T-helper 22 cell (primary cell): ENCODE results near the gene SMAD3.
"Not testable (repeated sequence)": the region's sequence is repeated elsewhere in the genome, so short reads cannot be mapped to it uniquely, and the experiment has no call there.

Source experiments
- DNase-seq: peaks from one replicate; pipeline ENCODE4 v3.0.0-alpha.2; 2020; ENCODE audit warnings: low read depth

Gene SMAD3

GRCh38 chr15:67065531-67066005 is at the start of gene SMAD3:
Gene SMAD3, plus strand, starts transcription at chr15:67065602. Its CDS starts 553 bp downstream, at chr15:67066155.
- peak; percentile 70 for DNase-seq

- DNase-seq, result no peak
These were observed 48.1 kb upstream of the SMAD3 start for GRCh38 chr15:67017311-67017710.

- no peak for DNase-seq
These were observed 47.4 kb upstream of the SMAD3 start for GRCh38 chr15:67018026-67018425.

GRCh38 chr15:67018441-67018840 is 47.0 kb upstream of the SMAD3 start:
- no peak for DNase-seq

- no peak for DNase-seq
These were observed 46.3 kb upstream of the SMAD3 start for GRCh38 chr15:67019069-67019468.

- DNase-seq, result no peak
These were observed 45.4 kb upstream of the SMAD3 start for GRCh38 chr15:67019884-67020520.

- DNase-seq, result not testable (repeated sequence)
These were observed 44.7 kb upstream of the SMAD3 start for GRCh38 chr15:67020668-67021067.

- DNase-seq, result no peak
These were observed 43.9 kb upstream of the SMAD3 start for GRCh38 chr15:67021455-67021854.

GRCh38 chr15:67022587-67023105 is 42.8 kb upstream of the SMAD3 start:
- DNase-seq, result no peak

- no peak for DNase-seq
These were observed 41.7 kb upstream of the SMAD3 start for GRCh38 chr15:67023517-67024313.

- DNase-seq, result no peak
These were observed 40.9 kb upstream of the SMAD3 start for GRCh38 chr15:67024314-67024997.

GRCh38 chr15:67024998-67025368 is 40.4 kb upstream of the SMAD3 start:
- no peak for DNase-seq

- no peak for DNase-seq
These were observed 39.4 kb upstream of the SMAD3 start for GRCh38 chr15:67025719-67026609.

GRCh38 chr15:67026610-67026967 is 38.8 kb upstream of the SMAD3 start:
- no peak for DNase-seq

- not testable (repeated sequence) for DNase-seq
These were observed 37.0 kb upstream of the SMAD3 start for GRCh38 chr15:67028440-67028839.

GRCh38 chr15:67030036-67030762 is 35.2 kb upstream of the SMAD3 start:
- DNase-seq, result no peak

- no peak for DNase-seq
These were observed 34.1 kb upstream of the SMAD3 start for GRCh38 chr15:67031331-67031730.

- DNase-seq, result no peak
These were observed 32.8 kb upstream of the SMAD3 start for GRCh38 chr15:67032608-67033007.

GRCh38 chr15:67033012-67033411 is 32.4 kb upstream of the SMAD3 start:
- no peak for DNase-seq

- DNase-seq, result no peak
These were observed 31.8 kb upstream of the SMAD3 start for GRCh38 chr15:67033571-67034044.

- DNase-seq, result no peak
These were observed 29.5 kb upstream of the SMAD3 start for GRCh38 chr15:67035886-67036285.
